ENCODE data around the gene RASSF7.

Gene RASSF7

DNA sequence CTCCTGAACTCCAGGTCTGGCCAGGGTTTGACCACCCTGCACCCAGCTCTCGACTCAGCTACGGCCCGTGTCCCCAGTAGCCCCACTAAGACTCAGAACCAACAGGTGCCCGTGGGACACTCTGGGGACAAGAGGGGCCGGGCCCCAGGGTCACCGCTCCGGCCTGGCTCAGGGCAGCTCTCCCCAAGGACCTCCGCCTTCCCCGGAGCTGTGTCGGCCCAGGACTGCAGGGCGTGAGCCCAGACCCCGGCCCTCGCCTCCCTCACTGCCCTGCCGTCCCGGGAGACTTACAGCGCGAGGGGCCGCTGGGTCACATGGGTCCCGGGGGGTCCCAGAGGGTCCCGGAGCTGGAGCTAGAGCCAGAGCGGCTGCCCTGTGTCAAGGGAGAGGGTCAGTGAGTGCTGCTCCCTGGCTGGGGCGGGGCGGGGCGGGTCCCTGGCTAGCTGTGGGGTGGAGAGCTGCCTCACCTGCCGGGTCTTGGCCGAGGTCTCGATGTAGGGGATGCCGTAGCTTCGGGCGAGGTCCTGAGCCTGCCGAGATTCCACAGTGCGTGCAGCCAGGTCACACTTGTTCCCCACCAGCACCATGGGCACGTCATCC is 27.7 kb upstream of the RASSF7 start:
- no peak for DNase-seq (ENCODE audit: low read depth in 2 of 2)

DNA sequence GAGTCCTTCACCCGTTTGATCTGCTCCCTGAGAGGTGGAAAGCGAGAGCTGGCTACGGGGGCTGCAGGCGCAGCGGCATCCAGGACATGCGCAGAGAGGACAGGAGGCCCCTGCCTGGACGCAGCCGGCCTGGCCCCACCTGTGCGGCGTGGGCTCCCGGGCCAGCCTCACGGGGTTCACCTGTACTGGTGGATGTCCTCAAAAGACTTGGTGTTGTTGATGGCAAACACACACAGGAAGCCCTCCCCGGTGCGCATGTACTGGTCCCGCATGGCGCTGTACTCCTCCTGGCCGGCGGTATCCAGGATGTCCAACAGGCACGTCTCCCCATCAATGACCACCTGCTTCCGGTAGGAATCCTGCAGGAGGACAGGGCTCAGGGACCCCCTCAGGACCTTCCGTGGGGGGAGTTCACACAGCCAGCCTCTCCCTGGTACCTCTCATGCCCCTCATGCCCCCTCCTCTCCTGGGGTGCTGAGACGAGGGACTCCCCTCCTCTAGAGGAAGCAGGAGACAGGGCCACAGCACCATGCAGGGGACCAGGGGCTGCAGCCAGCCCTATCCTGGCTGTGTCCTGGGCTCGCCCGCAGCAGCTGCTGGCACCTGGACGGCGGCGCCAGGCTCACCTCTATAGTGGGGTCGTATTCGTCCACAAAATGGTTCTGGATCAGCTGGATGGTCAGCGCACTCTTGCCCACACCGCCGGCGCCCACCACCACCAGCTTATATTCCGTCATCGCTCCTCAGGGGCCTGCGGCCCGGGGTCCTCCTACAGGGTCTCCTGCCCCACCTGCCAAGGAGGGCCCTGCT is 27.0 kb upstream of the RASSF7 start:
- DNase-seq (ENCODE audit: low read depth in 2 of 2): no peak

DNA sequence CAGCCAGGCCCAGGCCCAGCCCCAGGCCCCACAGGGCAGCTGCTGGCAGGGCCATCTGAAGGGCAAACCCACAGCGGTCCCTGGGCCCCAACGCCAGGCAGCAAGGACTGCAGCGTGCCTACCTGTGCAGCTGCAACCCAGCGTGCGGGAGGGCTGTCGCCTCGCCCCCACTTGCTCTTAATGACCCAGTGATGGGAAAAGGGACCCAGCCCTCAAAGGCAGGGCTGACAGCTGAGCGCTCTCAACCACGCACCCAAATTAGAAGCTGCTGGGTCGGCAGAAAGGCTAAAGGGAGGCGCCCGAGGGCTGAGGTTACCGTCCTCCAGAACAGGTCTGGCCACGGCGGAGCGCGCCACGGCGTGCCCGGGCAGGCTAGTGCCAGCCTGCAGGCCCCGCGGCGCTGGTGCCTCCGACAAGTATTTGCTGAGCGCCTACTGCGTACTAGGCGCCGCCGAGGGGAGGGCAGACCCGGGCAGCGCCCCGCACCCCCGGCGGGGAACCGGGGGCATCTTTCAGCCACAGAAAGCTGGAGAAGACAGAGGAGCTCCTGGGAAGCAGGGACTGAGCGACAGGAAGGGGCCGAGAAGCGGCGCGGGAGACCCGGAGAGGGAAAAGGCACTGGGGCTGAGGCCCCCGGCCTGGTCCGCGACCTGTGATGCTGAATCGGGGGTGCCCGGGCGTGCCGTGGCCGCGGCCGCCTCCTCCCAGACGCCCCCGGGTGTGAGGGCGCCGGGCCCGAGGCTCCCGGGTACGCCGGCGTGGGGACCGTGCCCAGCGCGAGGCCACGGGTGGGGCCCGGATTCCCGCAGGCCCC is 26.2 kb upstream of the RASSF7 start:
- no peak for DNase-seq (ENCODE audit: low read depth in 2 of 2)

DNA sequence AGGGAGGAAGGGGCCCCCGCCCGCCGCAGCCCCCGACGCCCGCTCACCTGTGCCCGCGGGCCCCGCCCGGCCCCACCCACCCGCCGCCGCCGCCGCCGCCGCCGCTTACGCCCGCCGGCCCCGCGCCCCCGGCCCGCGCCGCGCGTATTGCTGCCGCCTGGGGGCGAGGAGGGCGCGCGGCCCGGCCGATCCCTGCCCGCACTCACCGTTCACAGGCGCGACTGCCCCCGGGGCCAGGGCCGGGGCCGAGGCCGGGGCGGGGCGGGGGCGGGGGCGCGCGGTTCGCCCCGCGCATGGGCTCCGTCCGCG is 25.6 kb upstream of the RASSF7 start:
- DNase-seq (ENCODE audit: low read depth in 2 of 2): no peak

DNA sequence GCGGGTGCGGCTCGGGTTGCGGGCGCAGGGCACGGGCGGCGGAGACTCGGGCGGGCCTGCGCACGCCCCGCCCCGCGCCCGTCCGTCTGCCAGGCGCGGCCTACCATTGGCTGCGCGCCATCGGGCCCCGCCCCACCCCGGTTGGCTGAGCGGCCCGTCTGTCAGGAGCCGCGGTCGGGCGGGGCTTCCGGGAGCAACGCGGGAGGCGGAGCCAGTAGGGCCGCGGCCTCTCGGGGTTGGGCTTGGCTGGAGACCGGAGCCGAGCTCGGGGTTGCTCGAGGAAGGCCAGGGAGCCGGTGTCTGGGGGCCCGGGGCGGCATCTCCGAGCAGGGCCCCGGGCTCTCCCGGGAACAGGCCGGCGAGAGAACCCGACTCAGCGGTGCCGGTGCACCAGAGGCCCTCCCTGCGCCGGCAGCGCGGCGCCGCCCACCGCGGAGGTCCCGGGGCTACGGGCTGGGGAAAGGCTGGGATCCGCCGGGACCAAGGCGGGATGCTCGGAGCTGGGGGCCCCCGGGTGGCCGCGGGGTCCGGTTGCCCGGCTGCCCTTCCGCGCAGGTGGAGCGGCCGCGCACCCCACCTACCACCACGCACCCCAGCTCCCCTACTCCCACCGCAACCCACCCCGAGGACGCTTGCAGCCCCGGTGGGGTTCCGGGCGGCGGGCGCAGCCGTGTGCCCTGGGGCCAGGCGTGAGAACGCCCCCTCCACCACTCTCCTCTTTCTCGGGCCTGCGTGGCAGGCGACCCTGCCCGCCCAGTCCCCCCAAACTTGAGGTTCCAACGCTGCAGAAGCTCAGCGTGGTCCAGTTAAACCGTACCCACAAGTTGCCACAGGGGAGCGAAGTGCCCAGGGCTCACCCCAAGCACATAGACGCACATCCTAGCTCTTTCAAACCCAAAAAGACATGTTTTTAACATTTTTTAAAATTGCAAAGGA is 25.0 kb upstream of the RASSF7 start, which contains the start of gene HRAS:
Gene HRAS (minus strand): TSS at position 58 of the 936 bp plus-strand sequence.
- peak; percentile 93 to 95 for DNase-seq (ENCODE audit: low read depth in 2 of 2)

DNA sequence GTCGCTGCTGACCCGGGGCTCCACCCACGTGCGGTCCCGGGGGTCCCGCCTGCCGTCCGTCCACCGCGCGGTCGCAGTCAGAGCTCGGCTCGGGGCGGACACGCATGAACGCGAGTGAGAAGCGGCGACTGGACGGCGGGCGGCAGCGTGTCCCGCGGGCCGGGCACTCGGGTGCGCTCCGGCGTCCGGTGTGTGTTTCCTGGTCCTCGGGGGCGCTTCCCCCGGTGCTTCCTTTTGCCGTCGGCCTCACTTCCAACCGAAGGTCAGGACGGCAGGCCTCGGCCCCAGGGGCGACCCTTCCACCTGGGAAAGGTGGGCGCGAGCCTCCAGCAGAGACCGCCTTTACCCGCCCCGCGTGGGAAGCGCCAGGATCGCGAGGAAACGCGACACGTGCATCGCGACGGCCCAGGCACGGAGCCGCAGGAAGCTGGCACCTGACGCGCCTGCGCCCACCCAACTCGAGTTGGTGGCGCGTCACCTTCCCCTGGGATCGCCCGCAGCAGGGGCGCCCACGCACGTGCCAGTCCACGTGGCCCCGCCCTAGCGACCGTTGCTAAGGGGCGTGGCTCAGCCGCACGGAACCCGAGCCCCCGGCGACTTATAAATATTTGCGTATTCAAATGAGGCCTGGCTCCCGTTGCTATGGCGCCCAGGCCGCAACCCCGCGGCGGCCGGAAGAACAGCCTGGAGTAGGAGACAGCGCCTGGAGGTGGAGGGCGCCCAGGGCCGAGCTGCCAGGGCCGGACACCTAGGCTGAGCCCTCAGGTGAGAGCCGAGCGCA is 23.7 kb upstream of the RASSF7 start, which contains the start of gene LRRC56:
Gene LRRC56 (plus strand): TSS at position 687 of the 781 bp plus-strand sequence. CDS start 3,158 bp downstream, outside the sequence.
- DNase-seq (ENCODE audit: low read depth in 2 of 2): peak; percentile 77 to 87

DNA sequence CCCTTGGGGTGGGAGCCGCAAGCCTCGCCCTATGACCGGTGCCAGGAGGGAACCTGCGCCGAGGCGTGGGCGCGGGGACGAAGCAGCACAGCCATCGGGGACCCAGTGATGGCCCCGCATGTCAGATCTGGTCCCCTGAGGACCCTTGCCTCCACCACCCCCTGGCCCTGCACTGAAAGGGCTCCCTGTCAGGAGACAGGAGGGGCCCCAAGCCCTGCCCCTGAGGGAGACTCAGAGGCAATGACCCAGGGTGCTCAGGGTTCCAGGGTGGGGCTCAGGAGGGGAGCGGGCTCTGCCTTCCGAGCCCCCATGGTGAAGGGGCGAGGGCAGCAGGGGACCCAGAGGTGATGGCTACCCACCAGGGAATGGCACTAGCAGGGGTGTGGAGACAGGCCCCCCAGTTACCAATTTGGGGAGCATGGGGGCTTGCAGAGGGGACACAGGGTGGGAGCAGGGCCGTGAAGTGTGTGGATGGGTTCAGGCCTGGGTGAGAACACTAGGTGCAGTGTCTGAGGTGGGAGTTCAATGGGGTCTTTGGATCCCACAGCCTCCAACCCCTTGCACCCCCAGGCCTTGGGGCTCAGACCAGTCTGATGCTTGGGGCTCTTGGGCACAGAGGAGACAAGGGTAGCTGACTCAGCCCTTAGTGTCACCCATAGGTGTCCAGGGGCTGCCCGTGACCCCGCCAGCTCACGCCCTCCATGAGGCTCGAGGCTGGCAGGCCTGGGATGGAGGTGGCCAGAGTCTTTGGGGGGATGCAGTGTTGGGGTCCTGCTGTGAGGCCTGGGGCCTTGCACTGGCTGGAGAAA is 22.9 kb upstream of the RASSF7 start:
- DNase-seq (ENCODE audit: low read depth in 2 of 2): no peak

DNA sequence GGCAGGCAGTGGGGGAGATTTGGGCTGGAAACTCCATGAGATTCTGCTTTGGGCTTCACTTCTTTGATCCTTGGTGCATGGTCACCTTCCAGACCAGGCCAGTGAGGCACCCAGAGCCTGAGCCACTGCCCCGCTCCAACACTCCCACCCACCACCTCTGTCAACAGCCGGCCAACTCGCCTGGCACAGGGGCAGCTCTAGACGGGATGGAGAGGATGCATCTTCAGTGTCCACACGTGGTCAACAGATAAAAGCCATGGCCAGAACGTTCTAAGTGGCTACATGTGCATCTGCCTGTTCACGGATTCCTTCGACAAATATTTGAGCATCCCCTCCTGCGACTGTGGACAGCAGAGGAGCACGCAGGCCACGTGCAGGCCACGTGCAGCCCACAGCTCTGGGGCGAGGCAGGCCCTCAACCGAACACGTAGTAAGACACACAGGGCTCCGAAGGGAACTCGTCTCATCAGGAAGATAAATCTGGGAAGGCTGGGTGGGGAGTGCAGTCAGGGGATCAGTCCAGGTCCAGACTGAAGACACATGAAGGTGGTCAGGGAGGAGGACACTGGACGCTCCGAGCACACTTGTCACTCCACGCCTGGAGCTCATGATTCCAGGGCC is 22.2 kb upstream of the RASSF7 start:
- no peak for DNase-seq (ENCODE audit: low read depth in 2 of 2)

DNA sequence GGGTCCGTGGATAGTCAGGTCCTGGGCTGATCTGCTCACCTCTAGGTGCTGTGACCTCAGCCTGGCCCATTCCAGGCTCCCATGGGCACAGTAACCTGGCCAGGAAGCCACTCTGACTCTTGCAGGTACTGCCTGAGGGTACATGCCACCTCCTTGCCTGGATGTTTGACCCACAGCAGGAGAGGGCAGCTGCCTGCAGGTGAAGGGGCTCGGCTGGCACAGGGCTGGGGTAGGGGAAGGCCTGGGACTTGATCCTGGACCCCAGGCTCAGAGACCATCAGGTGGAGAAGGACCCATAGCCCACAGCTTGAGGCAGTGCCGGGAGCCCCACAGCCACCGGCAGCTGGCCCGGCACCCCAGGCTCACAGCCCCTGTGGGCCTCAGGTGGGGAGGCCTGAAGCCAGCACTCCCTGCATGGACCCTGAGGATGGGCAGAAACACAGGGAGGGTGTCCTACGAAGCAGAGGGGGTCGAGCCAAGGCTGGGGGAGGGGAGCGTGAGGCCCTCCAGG is 20.7 kb upstream of the RASSF7 start:
- no peak for DNase-seq (ENCODE audit: low read depth in 2 of 2)

DNA sequence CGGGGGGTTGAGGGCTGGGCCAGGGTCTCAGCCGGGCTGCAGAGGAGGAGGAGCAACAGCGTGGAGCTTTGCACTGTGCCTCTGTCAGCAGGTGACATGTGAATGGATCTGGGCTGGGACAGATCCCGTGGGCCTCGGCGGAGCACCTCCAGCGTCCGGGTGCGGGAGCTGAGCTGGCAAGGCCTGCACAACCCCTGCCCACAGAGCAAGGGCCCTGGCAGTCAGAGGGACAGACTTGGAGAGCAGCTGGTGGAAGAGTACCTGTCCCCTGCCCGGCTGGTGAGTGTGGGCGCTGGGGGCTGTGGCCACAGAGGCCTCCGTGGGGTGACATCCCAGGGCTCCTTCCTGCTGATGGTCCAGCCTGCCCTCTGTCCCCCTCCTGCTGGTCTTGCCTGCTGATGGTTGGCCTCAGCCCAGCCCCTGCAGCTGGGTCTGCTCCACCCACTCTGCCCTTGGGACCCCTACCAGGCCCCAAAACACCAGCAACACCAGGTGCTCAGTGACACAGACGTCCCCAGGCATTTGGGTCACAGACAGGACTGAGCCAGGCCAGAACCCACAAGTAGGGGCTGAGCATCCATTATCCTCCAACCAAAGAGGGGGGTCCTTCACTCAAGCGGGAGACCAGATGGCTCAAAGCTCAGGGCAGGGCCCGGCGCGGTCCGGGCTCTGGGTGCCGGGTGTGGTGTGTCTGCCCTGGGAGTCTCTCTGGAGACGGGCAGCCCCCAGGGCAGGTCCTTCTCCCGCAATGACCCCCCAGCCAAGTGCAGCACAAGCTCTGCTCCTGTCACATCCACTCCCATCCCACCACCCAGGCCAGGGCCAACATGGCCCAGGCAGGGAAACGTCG is 20.0 kb upstream of the RASSF7 start:
- no peak for DNase-seq (ENCODE audit: low read depth in 2 of 2)

DNA sequence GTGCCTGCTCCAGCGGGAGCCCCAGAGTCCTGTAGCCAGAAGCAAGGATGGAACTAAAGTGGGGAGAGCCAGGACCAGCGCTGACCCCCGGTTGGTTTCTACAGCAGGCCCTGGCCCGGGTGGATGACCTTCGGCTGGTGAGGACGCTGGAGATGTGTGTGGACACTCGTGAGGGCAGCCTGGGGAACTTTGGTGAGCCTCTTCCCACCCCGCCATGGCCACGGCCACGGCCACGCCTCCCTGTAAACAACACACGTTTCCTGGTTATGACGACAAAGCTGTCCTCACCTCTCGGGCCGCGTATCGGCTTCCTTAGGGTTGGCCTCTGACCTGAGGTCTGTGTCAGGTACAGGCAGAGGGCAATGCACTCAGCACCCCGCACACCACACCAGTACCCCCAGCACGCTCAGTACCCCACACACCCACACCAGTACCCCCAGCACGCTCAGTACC is 19.3 kb upstream of the RASSF7 start:
- DNase-seq (ENCODE audit: low read depth in 2 of 2): no peak

DNA sequence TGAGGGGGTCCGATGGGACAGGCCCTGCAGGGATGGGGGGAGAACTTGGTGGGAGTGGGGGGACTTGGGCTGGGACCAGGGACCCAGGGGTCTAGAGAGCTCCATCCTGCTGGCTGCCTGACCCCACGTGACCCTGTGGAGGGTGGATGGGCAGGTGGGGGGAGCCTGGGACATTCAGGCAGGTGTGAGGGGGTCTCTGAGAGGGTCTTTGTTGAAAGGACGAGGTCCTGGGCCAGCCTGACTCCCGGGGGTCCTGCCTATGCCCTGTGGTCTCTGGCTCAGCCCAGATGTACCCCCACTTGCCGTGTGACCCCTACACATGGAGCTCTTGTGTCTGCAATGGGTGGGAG is 16.0 kb upstream of the RASSF7 start:
- no peak for DNase-seq (ENCODE audit: low read depth in 2 of 2)

DNA sequence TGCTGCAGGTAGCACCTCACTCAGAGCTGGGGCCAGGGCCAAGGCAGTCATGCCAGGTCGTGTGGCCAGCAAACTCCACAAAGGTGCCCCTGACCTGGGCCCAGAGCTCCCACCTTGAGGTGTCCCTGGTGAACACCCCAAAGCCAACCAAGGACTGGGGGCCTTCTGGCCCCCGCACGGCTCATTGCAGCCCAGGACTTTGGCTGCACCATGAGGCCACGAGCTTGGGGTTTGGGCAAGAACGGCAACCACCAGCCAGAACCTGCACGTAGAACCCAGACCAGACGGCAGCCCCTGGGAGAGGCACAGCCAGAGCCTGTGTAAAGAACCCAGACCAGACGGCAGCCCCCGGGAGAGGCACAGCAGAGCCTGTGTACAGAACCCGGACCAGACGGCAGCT is 15.6 kb upstream of the RASSF7 start:
- no peak for DNase-seq (ENCODE audit: low read depth in 2 of 2)

DNA sequence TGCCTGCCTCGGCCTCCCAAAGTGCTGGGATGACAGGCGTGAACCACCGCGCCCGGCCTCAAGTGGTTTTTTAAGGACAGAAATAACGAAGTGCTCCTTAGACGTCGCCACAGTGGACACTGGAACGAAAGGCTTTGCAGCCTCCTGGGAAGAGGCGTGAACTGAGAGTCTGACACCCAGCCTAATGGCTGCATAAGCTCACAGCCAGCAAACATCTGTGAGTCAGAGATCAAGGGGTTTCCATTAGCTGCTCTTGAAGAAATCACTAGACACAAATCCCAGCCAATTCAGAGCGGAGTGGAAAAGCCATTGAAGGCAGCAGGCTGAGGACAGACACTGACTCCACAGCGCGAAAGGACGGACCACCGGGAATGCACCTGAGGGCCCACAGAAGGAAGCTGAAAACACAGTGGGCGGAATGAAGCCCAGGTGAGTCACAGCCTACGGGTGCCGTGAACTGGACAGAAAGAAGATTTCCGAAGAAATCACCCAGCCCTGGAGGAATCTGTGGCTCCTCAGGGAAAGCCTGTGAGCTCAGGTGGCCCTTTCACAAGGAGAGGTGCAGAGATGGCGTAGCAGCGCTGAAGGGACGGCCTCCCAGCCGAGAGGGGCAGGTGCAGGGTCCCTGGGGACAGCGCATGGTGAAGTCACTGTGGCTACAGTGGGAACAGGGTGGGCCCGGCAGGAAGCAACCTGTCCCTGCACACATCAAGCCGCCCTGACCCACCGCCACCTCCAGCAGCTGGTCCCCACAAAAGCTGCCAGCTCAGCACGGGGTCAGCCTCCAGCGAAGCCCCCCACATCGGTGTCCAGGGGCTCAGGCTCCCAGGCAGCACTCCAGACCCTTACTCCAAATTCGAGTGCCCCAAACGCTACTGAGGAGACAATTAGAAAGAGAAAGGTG is 11.8 kb upstream of the RASSF7 start:
- DNase-seq (ENCODE audit: low read depth in 2 of 2): no peak

DNA sequence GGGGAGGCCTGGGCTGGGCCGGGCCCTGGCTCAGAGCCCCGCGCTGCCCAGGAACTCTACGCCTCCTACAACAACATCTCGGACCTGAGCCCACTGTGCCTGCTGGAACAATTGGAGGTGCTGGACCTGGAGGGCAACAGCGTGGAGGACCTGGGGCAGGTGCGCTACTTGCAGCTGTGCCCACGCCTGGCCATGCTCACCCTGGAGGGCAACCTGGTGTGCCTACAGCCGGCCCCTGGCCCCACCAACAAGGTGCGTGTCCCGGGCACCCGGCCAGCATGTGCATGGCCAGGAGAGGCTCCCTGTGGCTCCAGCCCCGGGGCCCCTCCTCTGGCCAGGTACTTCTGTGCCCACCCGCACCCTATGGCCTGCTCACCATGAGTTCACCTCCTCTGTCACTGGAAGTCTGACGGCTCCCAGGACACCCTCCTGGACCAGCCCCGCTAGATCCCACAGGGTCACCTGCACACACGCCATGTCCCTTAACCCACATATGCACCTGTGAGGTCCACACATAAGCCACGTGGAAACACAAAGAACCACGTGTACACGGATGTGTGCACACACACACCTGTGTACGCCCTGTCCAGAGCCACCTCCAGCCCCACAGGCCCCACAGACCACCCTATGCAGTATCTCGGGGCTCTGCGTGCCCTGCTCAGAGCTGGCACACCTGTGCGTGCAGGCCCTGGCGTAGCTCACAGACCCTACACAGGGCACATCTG is 10.6 kb upstream of the RASSF7 start:
- DNase-seq (ENCODE audit: low read depth in 2 of 2): no peak

DNA sequence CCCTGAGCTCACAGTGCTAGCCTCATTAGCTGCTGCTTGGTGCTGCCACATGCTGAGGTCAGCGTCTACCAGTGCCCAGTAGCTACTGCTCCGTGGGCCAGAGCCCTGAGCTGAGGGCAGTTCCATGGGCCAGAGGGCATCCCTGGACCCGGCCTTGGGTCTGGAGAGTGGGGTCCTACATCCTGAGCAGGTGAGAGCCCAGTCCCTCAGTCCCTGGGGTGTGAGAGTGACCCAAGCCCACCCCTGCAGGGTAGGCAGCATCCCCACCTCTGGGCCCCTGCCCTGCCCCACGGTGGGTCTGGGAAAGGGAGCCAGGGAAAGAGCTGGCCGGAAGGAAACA is 10.1 kb upstream of the RASSF7 start:
- no peak for DNase-seq (ENCODE audit: low read depth in 2 of 2)

DNA sequence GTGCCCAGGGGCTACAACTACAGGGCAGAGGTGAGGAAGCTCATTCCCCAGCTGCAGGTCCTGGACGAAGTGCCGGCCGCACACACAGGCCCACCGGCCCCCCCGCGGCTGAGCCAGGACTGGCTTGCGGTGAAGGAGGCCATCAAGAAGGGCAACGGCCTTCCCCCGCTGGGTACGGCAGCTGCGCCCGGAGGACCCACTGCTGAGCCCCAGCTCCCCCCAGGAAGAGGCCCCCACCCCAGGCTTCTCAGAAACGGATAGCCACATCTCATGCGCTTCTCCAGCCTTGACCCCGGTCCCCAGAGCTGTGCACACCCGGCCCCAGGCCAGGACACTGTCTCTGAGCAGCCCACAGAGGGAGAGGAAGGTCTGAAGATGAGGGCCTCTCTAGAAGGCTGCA is 9.6 kb upstream of the RASSF7 start:
- no peak for DNase-seq (ENCODE audit: low read depth in 2 of 2)
